Measurements from ENCODE around the gene CDHR5.

DNA sequence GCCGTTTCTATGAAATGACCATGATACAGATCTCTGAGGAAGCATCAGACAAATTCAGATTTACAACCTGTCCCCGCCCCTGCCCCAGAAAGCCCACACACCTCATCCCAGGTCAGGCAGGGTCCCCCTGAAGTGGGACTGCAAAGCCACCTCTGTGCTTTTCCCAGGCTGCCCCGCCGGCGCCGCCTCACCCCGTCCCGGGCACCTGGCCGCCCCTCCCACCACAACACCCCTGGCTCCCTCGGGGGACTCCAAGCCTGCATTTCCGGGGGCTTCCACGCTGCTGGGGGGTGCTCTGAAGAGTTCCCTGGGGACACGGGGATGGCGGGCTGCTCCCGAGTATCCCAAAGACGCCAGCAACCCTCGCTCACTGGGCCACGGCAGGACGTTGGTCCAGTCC lies 35.5 kb upstream of the CDHR5 start:
- TF ChIP-seq POLR2AphosphoS5 (IDR thresholded peaks at IDR 0.05; ENCODE audit: insufficient read depth in 1 of 2, low read depth in 1 of 2) (no peak), POLR2A (IDR thresholded peaks at IDR 0.05) (no peak)
- TF ChIP-seq, protein P1, sequence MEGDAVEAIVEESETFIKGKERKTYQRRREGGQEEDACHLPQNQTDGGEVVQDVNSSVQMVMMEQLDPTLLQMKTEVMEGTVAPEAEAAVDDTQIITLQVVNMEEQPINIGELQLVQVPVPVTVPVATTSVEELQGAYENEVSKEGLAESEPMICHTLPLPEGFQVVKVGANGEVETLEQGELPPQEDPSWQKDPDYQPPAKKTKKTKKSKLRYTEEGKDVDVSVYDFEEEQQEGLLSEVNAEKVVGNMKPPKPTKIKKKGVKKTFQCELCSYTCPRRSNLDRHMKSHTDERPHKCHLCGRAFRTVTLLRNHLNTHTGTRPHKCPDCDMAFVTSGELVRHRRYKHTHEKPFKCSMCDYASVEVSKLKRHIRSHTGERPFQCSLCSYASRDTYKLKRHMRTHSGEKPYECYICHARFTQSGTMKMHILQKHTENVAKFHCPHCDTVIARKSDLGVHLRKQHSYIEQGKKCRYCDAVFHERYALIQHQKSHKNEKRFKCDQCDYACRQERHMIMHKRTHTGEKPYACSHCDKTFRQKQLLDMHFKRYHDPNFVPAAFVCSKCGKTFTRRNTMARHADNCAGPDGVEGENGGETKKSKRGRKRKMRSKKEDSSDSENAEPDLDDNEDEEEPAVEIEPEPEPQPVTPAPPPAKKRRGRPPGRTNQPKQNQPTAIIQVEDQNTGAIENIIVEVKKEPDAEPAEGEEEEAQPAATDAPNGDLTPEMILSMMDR (IDR thresholded peaks at IDR 0.05) = no peak

All from vagina (tissue), 2 donors.